WTC11 (cell line): Measurements from ENCODE around the gene MAP7. TPM values are rescaled to one million over a fixed set of nuclear protein-coding genes. Genes with fewer than 3 reads are reported as not detected.
"Not testable (repeated sequence)": the region's sequence is repeated elsewhere in the genome, so short reads cannot be mapped to it uniquely, and the experiment has no call there.

Experiments
- ATAC-seq: fragments of 200-7000 bp; cut with Tn5 transposase; 2 replicates; pipeline ENCODE4 v1.10.0; 2021; ENCODE audit warnings: mild to moderate bottlenecking, moderate library complexity
- CTCF ChIA-PET: fragments of 300-600 bp; sonication (Branson Sonifier 250); formaldehyde crosslinking; loops from one replicate; lab custom pipeline; 2021; ENCODE audit warnings: antibody characterized with exemption; lab: Charles Lee
- POLR2A ChIA-PET: fragments of 350-600 bp; sonication (Branson Sonifier 250); formaldehyde crosslinking; loops from one replicate; lab custom pipeline; 2021; ENCODE audit warnings: antibody characterized with exemption; lab: Charles Lee
- DNase-seq: peaks from one replicate; pipeline ENCODE4 v3.0.0; 2021; ENCODE audit warnings: low spot score
- H3K27ac Mint-ChIP-seq: 2 replicates; pipeline ENCODE4 v1.8.0; 2021; ENCODE audit warnings: mixed read lengths
- H3K27me3 Mint-ChIP-seq: 2 replicates; pipeline ENCODE4 v1.8.0; 2021; ENCODE audit warnings: low read depth, mild to moderate bottlenecking, moderate library complexity, mixed read lengths
- H3K36me3 Mint-ChIP-seq: 2 replicates; pipeline ENCODE4 v1.8.0; 2021; ENCODE audit warnings: mixed read lengths
- H3K4me1 Mint-ChIP-seq: 2 replicates; pipeline ENCODE4 v1.8.0; 2022; ENCODE audit warnings: mixed read lengths
- H3K4me3 Mint-ChIP-seq: 2 replicates; pipeline ENCODE4 v1.8.0; 2021; ENCODE audit warnings: mild to moderate bottlenecking, moderate library complexity, mixed read lengths
- H3K9me3 Mint-ChIP-seq: 2 replicates; pipeline ENCODE4 v1.8.0; 2021; ENCODE audit warnings: mixed read lengths
- AFF4 ChIP-seq: sonication (generic); formaldehyde crosslinking; IDR thresholded peaks from 2 replicates; pipeline ENCODE4 v1.8.1; 2023; ENCODE audit warnings: mild to moderate bottlenecking, missing genetic modification reagents, borderline replicate concordance
- ATF1 ChIP-seq: sonication (generic); formaldehyde crosslinking; IDR thresholded peaks from 2 replicates; pipeline ENCODE4 v1.8.1; 2023; ENCODE audit warnings: mild to moderate bottlenecking, moderate library complexity, missing genetic modification reagents
- ELF4 ChIP-seq: sonication (generic); formaldehyde crosslinking; IDR thresholded peaks from 2 replicates; pipeline ENCODE4 v1.8.1; 2022; ENCODE audit warnings: low read depth, mild to moderate bottlenecking, moderate library complexity, missing genetic modification reagents
- KAT7 ChIP-seq: sonication (generic); formaldehyde crosslinking; IDR thresholded peaks from 2 replicates; pipeline ENCODE4 v1.8.1; 2023; ENCODE audit warnings: missing genetic modification reagents, mild to moderate bottlenecking, borderline replicate concordance
- PRRX2 ChIP-seq: fragments of 250-450 bp; sonication (Bioruptor Pico); IDR thresholded peaks from 2 replicates; pipeline ENCODE4 v1.8.0; 2021; ENCODE audit warnings: mild to moderate bottlenecking
- ZNF425 ChIP-seq: fragments of 250-450 bp; sonication (Bioruptor Pico); conservative IDR thresholded peaks from 2 replicates; pipeline ENCODE4 v1.9.0; 2021; ENCODE audit warnings: mild to moderate bottlenecking
- total RNA-seq: library from RNA; stranded (reverse); gene quantifications from 3 replicates; pipeline ENCODE4 v1.2.3, GENCODE V29; 2021
- TF ChIP-seq, protein P1 (sequence below): sonication (generic); formaldehyde crosslinking; IDR thresholded peaks from 2 replicates; pipeline ENCODE4 v1.8.0; 2023; ENCODE audit warnings: missing genetic modification reagents, mild to moderate bottlenecking, borderline replicate concordance
- TF ChIP-seq, protein P2 (sequence below): sonication (generic); formaldehyde crosslinking; IDR thresholded peaks from 2 replicates; pipeline ENCODE4 v1.8.1; 2023; ENCODE audit warnings: mild to moderate bottlenecking, moderate library complexity, missing genetic modification reagents
- TF ChIP-seq, protein P3 (sequence below): fragments of 250-450 bp; sonication (Bioruptor Pico); IDR thresholded peaks from 2 replicates; pipeline ENCODE4 v1.9.0; 2021; ENCODE audit warnings: mild to moderate bottlenecking
- TF ChIP-seq, protein P4 (sequence below): sonication (generic); formaldehyde crosslinking; IDR thresholded peaks from 2 replicates; pipeline ENCODE4 v1.8.1; 2023; ENCODE audit warnings: mild to moderate bottlenecking, missing genetic modification reagents, moderate library complexity

MAP7 gene
- total RNA-seq, 1 experiment from 2014 or later = 56.6 TPM

DNA sequence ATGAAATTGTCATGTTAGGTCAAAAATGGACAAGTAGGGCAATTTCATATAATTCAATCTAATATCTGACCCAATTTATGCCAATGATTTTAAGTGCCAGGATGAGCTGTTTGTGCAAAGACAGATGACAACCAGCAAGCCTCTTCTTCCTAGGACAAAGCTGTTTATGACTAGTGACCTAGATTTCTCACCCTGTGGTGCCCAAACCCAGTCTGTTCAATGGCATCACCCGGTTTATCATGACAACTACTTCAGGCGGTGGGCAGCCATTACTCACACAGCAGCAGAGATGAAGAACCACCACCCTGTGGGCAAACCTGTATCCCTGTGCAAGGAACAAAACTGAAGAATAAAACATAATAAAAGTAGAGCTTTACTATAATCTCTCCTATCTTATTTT, 59.0 kb downstream of the MAP7 start:
- DNase-seq (no peak), ATAC-seq (no peak)
- Mint-ChIP-seq H3K36me3 (no peaks in the 10 kb centered on the region), H3K27me3 (no peaks in the 10 kb centered on the region), H3K4me1 (peaks cover 49% of the 10 kb centered on the region), H3K9me3 (no peaks in the 10 kb centered on the region), H3K27ac (no peak overlapping the region), H3K4me3 (no peak overlapping the region)
- CTCF ChIA-PET = interaction anchor here (1.1 kb wide), 1 partner anchor 10 kb away, joined by 3 read pairs; no protein-coding TSS in a partner anchor
- TF ChIP-seq, protein P1, sequence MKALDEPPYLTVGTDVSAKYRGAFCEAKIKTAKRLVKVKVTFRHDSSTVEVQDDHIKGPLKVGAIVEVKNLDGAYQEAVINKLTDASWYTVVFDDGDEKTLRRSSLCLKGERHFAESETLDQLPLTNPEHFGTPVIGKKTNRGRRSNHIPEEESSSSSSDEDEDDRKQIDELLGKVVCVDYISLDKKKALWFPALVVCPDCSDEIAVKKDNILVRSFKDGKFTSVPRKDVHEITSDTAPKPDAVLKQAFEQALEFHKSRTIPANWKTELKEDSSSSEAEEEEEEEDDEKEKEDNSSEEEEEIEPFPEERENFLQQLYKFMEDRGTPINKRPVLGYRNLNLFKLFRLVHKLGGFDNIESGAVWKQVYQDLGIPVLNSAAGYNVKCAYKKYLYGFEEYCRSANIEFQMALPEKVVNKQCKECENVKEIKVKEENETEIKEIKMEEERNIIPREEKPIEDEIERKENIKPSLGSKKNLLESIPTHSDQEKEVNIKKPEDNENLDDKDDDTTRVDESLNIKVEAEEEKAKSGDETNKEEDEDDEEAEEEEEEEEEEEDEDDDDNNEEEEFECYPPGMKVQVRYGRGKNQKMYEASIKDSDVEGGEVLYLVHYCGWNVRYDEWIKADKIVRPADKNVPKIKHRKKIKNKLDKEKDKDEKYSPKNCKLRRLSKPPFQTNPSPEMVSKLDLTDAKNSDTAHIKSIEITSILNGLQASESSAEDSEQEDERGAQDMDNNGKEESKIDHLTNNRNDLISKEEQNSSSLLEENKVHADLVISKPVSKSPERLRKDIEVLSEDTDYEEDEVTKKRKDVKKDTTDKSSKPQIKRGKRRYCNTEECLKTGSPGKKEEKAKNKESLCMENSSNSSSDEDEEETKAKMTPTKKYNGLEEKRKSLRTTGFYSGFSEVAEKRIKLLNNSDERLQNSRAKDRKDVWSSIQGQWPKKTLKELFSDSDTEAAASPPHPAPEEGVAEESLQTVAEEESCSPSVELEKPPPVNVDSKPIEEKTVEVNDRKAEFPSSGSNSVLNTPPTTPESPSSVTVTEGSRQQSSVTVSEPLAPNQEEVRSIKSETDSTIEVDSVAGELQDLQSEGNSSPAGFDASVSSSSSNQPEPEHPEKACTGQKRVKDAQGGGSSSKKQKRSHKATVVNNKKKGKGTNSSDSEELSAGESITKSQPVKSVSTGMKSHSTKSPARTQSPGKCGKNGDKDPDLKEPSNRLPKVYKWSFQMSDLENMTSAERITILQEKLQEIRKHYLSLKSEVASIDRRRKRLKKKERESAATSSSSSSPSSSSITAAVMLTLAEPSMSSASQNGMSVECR (CRISPR knock-in tag) = no peak
- TF ChIP-seq ATF1 (no peak), ELF4 (CRISPR knock-in tag) (no peak)
- TF ChIP-seq, protein P2, sequence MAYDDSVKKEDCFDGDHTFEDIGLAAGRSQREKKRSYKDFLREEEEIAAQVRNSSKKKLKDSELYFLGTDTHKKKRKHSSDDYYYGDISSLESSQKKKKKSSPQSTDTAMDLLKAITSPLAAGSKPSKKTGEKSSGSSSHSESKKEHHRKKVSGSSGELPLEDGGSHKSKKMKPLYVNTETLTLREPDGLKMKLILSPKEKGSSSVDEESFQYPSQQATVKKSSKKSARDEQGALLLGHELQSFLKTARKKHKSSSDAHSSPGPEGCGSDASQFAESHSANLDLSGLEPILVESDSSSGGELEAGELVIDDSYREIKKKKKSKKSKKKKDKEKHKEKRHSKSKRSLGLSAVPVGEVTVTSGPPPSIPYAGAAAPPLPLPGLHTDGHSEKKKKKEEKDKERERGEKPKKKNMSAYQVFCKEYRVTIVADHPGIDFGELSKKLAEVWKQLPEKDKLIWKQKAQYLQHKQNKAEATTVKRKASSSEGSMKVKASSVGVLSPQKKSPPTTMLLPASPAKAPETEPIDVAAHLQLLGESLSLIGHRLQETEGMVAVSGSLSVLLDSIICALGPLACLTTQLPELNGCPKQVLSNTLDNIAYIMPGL (CRISPR knock-in tag) = no peak
- POLR2A ChIA-PET = no interaction called here

- ATAC-seq, DNase-seq, H3K9me3 Mint-ChIP-seq, H3K36me3 Mint-ChIP-seq, POLR2A ChIA-PET, H3K27me3 Mint-ChIP-seq, H3K4me3 Mint-ChIP-seq, H3K27ac Mint-ChIP-seq: not testable (repeated sequence)
- peaks cover 45% of the 10 kb centered on the region for H3K4me1 Mint-ChIP-seq
- CTCF ChIA-PET = interaction anchor here (0.6 kb wide), 1 partner anchor 9 kb away, joined by 4 read pairs; no protein-coding TSS in a partner anchor
Measured at GRCh38 chr6:136489689-136490033, 60.6 kb downstream of the MAP7 start.

- Mint-ChIP-seq H3K36me3 (peaks cover 3% of the 10 kb centered on the region; the same call in 1 of the 2 replicates), H3K4me1 (peaks cover 30% of the 10 kb centered on the region), H3K9me3 (peaks cover 3% of the 10 kb centered on the region; the same call in 1 of the 2 replicates), H3K27ac (no peak overlapping the region), H3K4me3 (no peak overlapping the region), H3K27me3 (no peaks in the 10 kb centered on the region)
- ChIA-PET CTCF (no interaction called here), POLR2A (no interaction called here)
- TF ChIP-seq ZNF425 (CRISPR knock-in tag) (no peak), KAT7 (CRISPR knock-in tag) (no peak), PRRX2 (CRISPR knock-in tag) (no peak), AFF4 (no peak)
- TF ChIP-seq, protein P3, sequence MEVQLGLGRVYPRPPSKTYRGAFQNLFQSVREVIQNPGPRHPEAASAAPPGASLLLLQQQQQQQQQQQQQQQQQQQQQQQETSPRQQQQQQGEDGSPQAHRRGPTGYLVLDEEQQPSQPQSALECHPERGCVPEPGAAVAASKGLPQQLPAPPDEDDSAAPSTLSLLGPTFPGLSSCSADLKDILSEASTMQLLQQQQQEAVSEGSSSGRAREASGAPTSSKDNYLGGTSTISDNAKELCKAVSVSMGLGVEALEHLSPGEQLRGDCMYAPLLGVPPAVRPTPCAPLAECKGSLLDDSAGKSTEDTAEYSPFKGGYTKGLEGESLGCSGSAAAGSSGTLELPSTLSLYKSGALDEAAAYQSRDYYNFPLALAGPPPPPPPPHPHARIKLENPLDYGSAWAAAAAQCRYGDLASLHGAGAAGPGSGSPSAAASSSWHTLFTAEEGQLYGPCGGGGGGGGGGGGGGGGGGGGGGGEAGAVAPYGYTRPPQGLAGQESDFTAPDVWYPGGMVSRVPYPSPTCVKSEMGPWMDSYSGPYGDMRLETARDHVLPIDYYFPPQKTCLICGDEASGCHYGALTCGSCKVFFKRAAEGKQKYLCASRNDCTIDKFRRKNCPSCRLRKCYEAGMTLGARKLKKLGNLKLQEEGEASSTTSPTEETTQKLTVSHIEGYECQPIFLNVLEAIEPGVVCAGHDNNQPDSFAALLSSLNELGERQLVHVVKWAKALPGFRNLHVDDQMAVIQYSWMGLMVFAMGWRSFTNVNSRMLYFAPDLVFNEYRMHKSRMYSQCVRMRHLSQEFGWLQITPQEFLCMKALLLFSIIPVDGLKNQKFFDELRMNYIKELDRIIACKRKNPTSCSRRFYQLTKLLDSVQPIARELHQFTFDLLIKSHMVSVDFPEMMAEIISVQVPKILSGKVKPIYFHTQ (CRISPR knock-in tag) = no peak
- TF ChIP-seq, protein P4, sequence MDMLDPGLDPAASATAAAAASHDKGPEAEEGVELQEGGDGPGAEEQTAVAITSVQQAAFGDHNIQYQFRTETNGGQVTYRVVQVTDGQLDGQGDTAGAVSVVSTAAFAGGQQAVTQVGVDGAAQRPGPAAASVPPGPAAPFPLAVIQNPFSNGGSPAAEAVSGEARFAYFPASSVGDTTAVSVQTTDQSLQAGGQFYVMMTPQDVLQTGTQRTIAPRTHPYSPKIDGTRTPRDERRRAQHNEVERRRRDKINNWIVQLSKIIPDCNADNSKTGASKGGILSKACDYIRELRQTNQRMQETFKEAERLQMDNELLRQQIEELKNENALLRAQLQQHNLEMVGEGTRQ = no peak
- DNase-seq = no peak
- ATAC-seq = no peak
Measured at GRCh38 chr6:136487759-136488425, 62.3 kb downstream of the MAP7 start.
